HL-60/S4 (cell line): ENCODE data around the gene ESR2.
"Not testable (repeated sequence)": the region's sequence is repeated elsewhere in the genome, so short reads cannot be mapped to it uniquely, and the experiment has no call there.

Experiments used
- in situ Hi-C: fragments of 300-500 bp; cut with MboI; formaldehyde crosslinking; loops from 2 replicates; pipeline ENCODE4 v1.14.3; 2022; ENCODE audit warnings: low sequenced_read_pairs

ESR2 gene

DNA sequence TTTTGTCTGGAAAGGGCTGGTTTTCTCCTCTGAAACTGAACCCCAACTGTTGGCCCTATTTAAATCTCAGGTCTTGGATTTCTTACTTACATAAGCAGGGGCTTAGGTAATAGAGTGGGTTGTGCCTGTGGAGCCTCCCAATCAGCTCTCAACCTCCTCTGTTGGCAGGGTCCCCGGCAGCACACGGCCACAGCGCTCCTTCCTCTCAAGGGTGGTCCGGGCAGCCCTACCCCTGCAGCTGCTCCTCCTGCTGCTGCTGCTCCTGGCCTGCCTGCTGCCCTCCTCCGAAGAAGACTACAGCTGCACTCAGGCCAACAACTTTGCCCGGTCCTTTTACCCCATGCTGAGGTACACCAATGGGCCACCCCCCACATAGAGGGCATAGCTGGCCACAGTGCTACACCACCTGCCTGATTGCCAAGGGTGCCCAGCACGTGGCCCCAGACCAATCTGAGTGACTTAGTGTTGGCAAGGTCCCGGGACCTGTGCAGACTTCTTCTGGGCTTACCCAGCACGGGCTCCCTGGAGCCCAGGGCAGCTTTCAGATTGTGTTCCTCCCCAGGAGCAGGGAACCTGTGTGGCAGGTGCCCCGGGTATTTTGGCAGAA lies 68.9 kb downstream of the ESR2 start:
- in situ Hi-C loops: no loop called here

DNA sequence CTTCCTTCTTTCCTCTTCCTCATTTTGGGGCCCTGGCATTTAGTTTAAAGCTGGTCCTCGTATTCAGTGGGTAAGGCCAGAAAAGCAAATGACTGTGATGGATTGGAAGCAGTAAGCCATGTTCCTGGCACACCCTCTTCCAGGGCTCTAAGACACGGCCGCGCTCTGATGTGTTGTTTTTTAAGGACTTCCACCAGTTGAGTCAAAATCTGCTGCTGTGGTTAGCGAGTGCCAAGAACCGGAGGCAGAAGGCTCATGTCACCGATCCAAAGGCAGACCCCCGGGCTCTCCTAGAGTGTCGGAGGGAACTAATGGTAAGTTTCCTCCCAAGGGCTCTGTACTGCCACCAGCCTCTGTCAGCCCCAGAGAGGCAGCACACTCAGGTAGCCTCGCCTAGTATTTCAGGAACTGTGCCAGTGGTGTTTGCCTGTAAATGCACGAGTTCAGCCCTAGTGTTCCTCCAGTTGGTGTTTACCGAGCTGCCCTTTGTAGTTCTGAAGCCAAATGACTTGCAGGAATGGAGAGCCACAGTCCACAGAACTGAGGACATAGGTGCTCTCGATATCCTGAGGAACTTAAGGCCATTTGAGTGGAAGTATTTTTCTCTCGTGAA lies 72.7 kb downstream of the ESR2 start:
- in situ Hi-C loops: no loop called here

DNA sequence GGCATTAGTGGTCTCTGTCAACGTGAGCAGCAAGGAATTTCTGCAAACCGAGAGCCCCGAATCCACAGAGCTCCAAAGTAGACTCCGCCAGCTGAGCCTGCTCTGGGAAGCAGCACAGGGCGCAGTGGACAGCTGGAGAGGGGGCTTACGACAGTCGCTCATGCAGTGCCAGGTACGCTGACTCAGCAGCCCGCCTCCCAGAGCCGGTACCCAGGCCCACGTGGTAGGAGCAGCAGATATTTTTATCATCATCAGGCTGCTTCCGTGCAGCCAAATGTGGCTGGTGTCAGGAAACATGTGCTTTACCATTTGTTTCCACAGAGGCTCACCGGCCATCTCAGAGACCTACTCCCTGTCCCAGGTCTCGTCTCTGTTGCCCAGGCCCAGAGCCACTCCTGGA lies 73.7 kb downstream of the ESR2 start:
- in situ Hi-C loops: no loop called here

DNA sequence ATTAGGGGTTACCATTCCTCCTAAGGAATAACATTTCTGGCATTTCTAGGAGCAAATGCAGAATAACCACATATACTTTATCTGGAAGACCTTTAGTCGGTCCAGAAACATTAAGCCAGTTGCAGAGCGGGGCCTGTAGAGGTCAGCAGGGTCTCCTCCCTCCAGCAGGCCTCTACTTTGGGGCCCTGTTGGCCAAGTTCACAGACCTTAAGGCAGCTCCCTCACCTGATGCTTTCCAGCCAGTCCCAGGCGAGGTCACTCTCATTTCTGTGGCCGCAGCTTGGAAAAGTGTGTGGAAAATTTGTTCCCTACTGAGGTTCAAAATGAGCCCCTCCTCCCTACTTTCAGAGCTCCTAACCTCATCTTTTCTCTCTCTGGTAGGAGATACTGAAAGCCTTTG lies 74.1 kb downstream of the ESR2 start:
- in situ Hi-C loops: no loop called here

DNA sequence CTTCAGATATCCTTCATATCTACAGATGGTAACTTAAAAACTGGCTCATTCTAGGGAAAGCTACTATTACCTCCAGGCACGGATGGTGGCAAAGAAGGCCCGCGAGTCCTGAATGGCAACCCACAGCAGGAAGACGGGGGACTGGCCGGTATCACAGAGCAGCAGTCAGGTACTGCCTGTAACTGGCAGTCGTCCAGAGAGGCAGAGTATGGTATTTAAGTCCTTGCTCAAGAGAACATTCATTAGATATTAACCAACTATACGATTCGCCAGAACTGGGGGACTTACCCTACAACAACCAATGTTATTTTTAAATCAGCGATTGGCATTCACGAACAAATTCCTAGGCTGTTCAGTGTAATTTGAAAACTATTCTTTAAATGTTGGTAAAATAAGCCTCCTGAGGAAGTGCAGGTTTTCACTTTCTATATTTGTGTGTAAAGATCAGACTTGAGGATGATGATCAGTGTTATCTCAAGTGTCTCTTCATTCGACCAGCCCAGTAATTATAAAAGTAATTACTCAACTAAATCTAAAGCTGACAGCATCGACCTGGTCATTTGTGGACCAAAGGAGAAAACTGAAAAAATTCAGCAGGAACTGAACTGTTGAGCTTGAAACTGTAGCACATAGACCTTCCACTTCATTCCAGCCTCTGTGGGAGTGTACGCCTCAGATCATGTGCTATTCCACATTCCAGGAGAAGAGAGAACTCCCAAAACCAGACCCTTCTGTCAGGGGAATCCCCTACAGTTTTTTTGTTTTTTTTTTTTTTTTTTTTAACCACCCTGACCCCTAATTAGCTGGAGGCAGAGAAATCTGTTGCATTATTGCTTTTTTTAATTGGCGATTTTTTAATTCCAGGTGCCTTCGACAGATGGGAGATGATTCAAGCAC lies 75.6 kb downstream of the ESR2 start:
- in situ Hi-C loops: no loop called here

DNA sequence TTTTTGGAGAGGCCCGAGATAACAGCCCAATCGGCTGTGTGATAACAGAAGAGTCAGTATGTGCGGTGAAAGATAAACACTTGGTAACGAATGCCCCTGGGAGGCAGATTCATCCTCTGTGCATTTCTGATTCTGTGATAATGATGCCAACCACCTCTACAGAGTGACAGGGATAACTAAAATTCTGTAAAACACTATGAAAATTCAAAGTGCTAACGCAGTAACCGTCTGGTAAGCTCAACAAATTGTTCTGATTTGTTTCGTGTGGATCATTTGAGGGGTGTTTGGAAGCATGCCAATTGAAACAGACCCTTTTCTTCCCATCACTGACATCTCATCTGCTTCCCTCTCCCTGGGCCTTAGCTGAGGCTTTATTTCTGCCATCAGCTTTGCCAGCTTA lies 76.3 kb downstream of the ESR2 start:
- in situ Hi-C loops: no loop called here

DNA sequence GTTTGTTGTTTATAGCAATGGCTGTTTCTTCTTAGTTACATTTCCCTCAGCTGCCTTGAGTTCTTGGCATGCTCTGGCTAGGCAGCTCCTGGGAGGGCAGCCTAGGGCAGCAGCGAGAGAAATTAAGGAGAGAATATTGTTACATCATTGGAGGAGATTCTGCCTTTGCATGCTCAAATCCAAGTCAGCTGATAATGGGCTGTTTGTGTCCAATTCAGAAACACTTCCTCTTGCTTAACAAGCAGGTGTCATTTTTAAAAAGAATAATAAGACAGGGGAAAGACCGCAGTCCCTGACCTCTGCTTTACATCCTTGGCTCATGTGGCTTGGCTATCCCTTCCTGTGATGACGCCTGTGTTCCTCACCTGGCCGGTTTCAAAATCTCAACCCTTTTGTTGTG lies 76.9 kb downstream of the ESR2 start:
- in situ Hi-C loops: no loop called here

DNA sequence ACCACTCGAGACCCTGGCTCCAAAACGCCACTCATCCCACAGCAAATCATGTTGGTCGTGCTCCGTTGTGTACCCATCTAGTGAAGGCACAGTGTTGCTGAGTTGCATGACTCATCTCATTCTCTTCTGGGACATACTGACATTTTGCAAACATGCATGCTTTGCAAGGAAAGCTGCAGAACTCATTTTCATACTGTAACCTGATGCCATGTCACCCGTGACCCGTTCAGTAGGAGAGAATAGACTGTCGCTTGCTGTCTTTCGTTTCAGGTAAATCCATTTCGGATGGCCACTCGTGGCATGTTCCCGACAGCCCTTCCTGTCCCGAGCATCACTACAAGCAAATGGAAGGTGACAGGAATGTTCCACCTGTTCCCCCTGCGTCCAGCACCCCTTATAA lies 78.2 kb downstream of the ESR2 start:
- in situ Hi-C loops: no loop called here

DNA sequence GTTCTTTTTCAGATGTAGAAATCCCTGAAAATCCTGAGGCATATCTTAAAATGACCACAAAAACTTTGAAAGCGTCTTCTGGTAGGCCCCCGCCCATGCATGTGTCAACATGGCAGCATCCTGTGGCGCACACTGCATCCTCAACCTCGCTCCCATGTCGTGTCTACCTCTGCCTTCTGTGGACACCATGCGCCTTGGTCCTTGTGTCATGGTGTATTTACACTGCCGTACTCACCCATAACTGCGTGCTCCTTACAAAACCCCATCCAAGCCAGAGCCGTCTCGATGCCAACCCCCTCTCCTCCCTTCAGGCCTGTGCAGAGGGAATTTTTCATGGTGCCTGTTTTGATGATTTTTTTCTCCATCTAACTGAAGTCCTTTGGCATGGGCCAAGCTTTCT lies 78.9 kb downstream of the ESR2 start:
- in situ Hi-C loops: no loop called here

DNA sequence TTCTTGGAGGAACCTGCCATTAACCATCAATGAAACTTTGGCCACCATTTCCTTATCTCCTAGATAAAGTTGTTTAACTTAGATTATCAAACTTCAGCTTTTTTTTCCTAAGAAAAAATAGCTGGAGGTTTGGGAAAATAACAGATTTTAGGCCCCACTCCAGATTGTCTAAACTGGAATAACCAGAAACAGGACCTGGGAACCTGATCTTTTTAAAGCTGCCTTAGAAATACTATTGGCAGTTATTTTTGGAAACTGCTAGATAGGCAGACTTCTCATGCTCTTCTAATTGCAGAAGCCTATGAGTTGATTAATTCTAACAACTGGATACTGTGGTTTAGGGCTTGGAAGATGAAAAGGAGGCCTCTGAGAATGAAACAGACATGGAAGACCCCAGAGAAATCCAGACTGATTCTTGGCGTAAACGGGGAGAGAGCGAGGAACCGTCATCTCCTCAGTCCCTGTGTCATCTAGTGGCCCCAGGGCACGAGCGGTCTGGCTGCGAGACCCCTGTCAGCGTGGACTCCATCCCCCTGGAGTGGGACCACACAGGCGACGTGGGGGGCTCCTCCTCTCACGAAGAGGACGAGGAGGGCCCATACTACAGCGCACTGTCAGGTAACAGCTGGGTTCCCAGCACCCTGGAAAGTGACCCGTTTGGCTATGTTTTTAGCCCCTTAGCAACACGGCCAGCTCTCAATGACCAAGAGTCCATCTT lies 80.2 kb downstream of the ESR2 start:
- in situ Hi-C loops: no loop called here

DNA sequence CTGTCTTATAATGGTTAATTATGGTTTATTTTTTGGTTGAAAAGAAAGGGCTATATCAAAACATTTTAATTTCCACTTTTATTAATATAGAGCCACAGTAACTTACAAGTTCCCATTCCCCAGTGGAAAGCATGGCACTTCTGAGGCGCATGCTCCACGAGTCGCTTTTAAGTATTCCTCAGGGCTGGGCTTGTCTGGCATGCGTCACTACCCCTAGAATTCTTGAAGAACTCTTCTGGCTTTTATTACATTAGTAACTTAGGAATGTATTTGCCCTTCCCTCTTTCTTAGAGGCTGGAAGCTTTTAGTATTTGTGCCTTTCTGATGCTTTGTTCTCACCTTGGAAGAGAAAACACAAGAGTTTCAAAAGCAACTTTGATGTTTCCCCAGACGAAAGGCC lies 81.1 kb downstream of the ESR2 start:
- in situ Hi-C loops: no loop called here

DNA sequence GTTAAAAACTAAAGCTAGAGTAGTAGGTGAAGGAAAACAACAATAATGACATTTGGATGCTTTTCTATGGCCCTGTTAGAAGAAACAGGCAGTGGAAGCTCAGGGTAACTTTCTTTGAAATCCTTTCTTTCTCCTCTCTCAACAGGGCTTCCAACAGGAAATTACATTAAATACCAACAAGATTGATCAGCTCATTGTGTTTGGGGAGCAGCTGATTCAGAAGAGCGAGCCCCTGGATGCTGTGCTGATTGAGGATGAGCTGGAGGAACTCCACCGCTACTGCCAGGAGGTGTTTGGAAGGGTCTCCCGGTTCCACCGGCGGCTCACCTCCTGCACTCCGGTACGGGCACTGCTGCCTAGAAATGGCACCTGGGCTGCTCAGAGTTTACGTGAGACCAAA lies 81.5 kb downstream of the ESR2 start:
- in situ Hi-C loops: no loop called here

DNA sequence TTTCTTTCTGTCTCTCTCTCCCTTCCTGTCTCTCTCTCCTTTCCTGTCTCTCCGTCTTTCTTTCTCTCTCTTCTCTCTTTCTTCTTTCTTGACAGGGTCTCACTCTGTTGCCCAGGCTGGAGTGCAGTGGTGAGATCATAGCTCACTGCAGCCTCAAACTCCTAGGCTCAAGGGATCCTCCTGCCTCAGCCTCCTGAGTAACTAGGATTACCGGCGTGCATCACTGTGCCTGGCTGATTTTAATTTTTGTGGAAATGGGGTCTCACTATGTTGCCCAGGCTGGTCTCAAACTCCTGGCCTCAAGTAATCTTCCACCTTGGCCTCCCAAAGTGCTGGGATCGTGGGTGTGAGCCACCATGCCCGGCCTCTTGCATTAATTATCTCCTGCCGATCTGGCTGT lies 83.3 kb downstream of the ESR2 start:
- in situ Hi-C loops: not testable (repeated sequence)

DNA sequence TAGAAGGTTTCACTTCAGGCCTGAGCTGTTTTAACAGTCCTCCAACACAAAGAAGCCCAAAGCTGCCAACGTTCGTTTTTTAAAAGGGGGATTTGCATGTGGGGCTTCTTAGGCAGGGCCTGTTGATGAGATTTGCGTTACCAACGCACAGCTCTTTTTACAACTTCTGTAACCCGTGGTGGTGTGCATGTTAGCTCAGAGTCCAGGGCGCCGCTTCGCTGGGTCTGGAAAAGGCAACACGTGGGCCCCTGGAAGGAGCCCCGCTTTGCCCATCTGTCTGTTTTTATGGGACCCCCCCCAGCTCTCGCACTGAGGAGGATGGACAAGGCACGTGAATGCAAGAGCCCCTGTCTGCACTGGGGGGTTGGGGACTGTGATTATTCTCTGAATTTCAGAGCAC lies 84.0 kb downstream of the ESR2 start:
- in situ Hi-C loops: no loop called here

DNA sequence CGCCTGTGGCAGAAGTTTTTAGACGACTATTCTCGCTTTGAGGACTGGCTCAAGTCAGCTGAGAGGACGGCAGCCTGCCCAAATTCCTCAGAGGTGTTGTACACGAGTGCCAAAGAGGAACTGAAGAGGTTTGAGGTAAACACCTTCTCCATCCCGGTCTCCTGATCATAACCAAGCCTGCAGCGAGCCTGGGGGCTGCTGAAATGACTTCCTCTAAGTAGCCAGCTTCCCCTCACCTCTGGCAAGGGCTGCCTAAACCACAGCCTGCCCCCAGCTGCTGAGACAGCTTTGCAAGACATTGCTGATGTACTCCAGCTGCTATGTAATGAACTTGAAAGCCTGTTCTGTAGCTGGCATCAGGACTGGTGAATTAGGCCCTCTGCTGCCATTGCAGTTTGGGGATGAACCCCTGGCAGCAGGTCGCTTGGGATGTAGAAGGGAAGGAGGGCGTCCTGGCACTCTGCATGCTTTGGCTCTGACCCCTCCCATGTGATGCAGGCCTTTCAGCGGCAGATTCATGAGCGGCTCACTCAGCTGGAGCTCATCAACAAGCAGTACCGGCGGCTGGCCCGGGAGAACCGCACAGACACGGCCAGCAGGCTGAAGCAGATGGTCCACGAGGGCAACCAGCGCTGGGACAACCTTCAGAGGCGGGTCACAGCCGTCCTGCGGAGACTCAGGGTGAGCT lies 84.6 kb downstream of the ESR2 start:
- in situ Hi-C loops: no loop called here

DNA sequence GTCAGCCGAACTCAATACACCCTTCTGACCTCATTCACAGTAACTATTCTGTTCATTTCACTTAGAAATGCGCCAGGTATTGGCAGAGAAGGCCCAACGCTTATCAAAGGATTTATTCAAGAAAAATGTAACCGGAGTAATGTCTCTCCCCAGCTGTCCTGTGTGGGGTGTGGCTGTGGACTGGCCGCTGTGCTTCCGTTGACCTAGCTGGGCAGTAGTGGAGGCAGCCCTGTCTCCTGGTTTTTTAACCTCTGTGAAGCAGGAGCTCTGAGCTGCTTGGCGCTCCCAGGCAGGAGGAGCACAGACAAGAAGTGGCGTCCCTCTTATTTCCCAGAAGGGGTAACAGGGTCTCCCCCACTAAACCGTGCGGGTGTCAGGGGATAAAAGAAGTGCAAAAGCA lies 85.2 kb downstream of the ESR2 start:
- in situ Hi-C loops: no loop called here

DNA sequence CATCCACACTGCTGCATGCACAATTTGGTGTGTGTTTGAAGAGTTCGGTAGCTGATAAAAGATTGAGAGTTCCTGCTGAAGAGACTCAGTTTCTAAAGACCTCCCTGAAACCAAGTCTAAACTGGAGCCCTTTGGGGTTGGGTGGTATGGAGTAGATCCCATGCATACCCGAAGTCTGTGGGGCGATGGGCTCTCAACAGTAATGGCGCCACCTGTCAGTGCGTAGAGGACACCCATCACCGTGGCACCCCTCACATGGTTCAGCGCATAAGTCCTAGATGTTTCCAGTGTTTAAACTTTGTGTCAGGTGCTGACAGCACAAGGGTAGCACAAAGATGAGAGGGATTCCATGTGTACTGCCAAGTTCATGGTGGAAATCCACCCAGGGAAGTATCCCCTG lies 85.9 kb downstream of the ESR2 start:
- in situ Hi-C loops: no loop called here

DNA sequence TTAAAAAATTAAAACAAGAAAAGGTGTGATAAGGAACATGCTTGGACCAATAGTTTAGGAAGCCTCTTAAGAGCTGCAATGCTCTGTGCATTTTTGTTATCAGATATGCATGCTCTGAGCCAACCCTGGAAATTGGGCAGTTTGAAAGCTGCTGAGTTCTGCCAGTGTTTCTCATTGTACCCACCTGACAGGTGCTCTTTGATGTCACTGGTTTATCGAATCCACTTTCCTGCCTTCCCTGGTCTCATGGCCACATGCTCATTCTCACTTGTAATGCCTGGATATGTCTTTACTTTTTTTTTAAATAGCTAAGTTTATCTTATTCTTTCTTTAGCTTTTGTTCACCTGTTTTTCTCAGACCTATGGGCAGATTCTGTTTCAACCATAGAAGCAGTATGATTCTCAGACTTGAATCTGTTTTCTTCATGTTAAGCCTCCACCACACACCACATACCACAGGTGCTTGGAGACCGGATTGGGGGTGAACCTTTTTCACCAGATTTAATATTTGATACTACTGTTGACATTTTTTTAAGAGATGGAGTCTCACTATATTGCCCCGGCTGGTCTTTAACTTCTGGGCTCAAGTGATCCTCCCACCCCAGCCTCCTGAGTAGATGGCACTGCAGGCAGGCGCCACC lies 90.7 kb downstream of the ESR2 start:
- in situ Hi-C loops: no loop called here

DNA sequence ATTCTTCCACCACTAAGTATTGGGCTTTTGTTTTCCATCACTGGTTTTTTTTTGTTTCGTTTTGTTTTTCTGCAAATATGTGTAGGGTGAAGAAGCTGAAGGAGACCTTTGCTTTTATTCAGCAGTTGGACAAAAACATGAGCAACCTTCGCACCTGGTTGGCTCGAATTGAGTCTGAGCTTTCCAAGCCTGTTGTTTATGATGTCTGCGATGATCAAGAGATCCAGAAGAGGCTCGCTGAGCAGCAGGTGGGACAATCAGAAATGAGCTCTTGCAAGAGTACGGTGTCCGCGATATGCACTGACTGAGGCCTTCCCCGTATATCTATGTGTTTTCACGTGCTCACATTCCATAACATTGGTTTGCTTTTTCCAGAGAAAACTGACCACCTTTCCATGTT lies 91.5 kb downstream of the ESR2 start:
- in situ Hi-C loops: no loop called here

DNA sequence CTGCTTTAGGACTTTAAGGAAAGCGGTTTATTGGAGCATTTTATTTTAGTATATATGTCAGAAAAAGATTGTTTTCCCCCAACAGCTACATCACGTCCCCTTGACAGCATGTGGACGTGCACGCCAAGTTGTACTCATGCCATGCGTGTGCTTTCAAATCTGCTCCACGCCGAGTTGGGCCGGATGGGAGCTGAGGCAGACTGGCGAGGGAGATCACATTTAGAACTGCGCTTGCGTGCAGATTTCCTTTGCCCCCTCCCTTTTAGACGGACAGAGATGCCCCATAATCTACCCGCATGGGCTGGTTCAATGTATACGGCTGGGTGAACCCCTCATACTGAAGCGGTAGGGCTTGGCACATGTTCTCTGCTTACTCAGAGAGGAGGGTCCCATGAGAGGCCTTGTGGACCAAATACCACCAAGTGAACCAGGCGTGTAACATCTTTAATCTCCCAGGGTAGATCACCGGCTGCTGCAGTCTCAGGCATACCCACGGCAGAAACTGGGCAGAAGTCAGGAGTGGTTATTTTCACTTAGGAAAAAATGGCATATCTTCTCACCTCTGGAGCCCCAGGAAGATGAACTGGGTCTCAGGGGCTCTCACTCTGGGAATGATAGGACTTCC lies 92.1 kb downstream of the ESR2 start:
- in situ Hi-C loops: no loop called here
